NCI-H345 (cell line): ENCODE measurements around the gene MCOLN1.

Source experiments
- DNase-seq: peaks from one replicate; lab custom pipeline; 2025; lab: John Stamatoyannopoulos, UW

Gene MCOLN1

DNA sequence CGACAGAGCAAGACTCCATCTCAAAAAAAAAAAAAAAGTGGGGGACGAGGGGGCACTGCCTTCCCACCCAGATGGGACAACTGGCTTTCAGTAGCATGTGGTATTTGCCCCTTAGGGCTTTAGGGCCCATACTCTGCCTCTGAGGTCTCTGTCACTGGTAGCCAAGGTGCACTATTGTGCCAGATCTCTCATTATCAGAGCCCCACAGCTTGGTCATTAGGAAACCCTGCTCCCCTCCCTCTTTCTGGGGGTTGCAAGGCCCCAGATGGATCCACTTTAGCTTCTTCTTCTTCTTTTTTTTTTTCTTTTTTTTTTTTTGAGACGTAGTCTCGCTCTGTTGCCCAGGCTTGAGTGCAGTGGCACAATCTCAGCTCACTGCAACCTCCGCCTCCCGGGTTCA, 17.7 kb upstream of the MCOLN1 start:
- DNase-seq = no peak

DNA sequence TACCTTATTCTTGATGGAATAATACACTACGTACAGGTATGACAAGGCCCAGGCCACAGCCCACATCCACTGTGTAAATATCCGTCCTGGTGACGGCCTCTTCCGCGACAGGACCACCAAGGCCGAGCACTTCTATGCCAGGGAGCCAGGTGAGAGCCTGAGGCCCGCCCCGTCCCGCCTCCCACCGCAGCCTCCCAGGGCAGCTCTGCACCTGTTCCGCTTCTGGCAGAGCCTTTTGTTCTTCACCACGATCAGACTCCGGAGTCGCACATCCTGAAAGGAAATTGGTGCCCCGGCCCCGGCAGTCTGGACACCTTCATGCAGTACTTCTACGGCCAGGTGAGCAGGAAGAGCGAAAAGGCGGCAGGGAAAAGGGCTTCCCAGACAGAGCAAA, 17.1 kb upstream of the MCOLN1 start:
- DNase-seq = peak; percentile 71

DNA sequence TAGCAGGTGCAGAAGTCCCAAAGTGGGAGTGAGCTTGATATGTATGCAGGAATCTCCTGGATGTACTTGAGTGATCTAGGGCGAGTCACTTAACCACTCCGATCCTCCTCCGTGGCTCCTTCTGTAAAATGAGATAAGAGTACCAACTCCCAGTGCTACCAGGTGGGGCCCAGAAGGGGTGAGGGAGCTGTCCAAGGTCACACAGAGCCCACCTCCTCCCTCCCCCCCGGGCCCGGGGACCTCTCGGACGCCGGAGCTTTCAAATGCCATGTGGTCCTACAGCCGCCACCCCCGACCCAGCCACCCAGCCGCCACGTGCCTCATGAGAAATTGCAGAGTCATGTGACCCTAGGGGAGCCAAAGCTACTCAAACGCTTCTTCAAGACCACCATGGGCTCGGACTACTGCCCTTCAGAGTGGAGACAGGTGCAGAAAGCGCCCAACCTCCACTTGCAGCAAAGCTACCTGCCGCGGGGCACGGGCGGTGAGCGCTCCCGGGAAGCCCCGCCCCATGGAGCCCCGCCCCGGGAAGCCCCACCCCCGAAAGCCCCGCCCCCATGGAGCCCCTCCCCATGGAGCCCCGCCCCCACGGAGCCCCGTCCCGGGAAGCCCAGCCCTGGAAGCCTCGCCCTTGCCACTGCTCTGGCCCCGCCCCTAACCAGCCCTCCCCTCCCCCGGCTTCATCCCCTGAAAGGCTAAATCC, 16.6 kb upstream of the MCOLN1 start:
- DNase-seq = peak; percentile 83

DNA sequence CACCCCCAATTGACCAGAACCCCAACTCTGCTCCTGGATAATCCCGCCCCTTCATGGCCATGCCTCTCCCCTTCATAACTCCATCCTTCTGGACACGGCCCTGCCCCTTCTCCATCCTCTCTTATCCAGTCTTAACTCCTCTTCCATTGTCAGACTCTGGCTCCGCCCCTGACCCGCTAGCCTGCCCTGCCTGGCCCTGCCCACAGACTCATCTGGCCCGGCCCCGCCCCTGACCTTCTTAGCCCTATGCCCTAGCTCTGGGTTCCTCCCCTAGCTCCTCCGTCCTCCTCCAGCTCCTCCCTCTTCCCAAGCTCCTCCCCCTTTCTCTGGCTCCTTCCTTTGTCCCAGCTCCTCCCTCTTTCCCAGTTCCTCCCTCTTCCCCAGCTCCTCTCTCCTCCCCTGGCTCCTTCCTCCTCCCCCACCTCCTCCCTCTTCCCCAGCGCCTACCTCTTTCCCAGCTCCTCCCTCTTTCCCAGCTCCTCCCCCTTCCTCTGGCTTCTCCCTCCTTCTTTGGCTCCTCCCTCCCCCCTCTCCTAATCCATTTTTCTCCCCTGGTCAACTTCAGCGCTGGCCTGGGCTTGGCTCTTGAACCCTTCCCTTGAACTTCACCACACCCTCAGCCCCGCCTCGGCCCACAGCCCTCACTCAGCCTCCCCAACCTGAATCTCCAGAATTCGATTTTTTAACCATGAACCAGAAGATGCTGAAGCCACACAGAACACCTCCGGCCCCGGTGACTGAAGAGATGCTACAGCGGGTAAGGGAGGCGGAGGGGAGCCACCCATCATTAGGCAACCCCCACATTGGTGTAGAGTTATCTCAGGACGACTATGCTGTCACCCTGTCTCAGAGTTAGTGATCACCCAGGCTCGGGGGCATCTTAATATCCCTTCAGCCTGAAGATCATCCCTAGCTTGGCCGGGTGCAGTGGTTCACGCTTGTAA, 15.8 kb upstream of the MCOLN1 start:
- DNase-seq = peak; percentile 83

DNA sequence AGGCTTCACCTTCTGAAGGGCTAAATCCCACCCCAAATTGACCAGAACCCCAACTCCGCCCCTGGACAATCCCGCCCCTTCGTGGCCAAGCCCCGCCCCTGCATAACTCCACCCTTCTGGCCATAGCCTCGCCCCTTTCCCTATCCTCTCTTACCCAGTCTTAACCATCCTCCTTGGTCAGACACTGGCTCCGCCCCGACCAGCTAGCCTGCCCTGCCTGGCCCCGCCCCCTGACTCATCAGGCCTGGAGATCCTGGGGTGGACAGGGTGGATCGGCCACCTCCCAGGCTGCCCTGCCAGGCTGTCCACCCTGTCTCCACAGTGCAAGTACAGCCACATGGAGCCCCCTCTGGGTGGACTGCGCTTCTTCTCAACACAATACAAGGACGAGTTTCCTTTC, 14.5 kb upstream of the MCOLN1 start:
- peak; percentile 29 for DNase-seq

DNA sequence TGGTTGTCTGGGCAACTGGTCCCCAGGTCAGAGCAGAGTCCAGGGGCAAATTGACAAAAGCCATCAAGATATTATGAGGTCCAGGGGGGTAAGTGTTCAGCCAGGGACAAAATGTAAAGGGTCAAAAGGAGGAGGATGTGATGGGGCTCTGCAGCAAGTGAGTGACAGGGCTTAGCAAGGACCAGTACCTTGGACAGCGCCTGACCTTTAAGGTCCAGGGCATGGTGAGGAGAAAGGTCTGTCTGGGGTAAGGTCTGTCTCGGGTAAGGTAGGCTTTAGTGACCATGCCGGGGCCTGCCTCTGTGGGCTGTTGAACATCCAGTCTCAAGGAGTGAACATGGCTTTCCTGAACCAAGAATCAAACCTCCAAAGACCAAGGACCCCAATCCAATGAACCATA, 12.8 kb upstream of the MCOLN1 start:
- DNase-seq = no peak

DNA sequence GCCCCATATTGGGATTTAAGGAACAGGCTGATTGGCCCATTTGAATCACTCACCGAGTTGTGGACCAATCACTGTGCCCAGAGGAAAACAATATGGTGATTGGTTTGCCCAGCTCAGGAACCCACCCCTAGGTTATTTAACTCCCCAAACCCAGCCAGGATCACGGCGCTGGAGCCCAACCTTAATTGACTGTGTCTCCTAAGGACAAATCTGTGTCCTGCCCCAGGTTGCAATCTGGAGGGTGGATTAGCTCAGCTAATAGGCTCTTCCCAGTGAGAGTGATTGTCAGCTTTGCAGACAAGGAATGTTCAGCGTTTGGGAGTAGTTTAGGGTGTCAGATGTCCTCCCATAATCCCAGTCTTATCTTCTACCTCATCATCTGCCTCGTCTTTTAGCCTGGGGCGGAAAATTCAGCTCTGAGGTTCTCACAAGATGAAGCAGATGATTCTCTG, 10.0 kb upstream of the MCOLN1 start:
- DNase-seq = no peak

DNA sequence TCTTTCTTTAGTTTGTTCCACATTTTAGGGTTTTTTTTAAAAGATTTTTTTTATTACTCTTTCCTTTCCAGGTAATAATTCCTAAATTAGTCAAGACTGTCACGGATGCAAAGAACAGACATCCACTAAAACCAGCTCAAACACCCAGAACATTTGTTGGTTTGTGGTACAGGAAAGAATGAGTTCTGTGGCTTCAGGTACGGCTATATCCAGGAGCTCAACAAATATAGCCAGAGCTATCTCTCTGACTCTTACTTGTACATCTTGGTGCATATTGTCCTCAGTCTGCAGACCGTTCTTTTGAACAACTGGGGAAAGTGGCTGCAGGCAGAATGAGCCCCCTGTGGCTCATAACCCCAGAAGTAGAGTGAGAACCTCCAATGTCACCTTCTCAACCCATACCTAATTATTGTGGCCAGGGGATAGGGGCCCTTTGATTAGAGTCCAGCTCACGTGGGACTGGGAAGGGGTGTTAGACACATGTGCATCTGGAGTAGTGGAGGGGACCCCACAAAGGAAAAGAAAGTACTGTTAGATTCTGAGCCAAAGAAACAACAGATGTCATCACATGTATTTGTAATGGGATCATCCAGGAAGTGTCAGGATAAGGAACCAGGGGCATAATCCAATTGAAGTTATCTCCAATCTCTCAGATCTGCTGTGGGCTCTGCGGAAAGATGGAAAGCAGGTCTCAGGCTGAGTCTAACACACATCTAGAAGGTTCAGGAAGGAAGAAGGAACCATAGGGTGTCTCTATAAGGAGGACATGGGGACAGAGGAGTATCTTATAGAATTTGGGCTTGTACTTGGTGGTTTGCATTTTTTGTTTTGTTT, 8.4 kb upstream of the MCOLN1 start:
- DNase-seq = no peak

DNA sequence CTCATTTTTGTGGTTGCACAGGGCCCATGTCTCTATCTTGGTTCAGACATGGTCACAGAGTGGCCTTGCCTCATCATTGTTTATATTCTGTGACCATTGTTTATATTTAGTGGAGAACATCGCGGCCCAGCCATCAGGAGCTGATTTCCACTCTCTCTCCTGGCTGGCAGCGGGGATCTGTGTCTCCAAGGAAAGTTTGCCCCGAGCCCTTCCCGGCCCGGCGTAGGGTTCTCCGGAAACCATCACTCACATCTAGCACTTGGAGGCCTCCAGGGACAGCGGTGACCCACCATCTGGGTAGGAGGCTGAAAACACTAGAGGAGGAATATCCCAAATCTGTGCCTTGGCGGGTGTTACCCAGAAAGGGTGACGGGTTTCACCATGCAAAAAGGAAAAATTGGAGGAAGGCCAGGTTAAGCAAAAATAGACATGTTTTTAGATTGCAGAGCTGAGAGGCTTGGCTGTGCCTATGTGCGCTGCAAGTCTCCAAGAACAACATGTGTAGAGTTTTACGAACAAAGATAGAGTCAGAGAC, 7.2 kb upstream of the MCOLN1 start:
- DNase-seq = no peak

DNA sequence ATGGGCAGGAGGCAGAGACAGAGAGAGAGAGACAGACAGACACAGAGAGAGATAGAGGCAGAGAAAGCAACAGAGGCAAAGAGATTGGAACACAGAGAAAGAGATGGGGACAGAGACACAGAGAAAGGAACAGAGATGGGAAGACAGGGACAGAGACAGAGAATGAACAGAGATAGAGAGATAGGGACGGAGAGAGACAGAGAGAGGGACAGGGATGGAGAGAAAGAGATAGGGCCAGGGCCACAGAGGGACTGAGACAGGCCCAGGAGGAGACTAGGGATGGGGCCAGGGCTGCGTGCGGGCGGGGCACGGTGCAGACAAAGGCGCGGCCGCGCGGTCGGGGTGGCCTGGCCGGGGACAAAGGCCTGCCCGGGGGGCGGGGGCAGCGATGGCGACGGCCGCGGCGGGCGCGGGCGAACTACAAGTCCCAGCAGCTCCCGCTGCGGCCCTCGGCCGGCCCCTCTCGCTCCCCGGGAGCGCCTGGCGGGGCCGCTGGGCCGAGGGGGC, 6.7 kb upstream of the MCOLN1 start, which contains the start of gene ZNF358:
Gene ZNF358 (plus strand): TSS at position 459 of the 507 bp plus-strand sequence. CDS start 3,140 bp downstream, outside the sequence.
- peak; percentile 71 for DNase-seq

DNA sequence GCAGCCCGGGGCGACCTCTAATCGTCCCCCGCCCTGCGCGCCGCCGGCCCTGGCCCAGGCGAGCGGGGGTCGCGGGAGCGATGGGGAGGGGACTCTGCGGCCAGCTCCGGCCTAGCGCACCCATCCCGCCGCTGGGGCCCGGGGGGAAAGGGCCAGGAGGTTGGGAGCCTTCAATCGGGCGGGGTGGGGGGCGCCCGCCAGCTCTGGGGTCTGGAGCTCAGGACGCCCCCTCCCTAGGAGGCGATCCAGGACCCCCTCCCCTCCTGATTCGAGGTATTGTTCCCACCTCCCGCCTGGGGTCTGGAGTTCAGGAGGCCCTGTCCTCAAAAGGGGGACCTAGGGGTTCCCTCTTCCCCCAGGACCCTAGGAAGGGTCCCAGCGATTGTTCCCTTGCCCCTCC, 6.1 kb upstream of the MCOLN1 start:
- DNase-seq = no peak

DNA sequence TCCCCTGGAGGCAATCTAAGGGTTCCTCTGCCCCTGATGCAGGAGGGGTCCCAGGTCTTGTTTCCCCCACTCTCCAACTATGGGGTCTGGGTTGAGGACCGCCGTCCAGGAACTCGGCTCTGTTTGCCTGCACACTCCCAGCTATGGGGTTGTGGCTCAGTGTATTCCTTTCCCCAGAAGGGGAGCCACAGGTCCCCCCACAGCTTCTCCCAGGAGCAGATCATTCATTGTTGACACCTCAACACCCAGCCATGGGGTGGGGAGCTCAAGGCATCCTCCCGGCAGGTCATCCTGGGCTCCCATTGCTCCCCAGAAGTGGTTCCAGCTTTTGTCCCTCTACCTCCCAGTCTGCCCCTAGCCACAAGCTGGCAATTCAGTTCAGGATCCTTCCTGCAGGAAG, 5.5 kb upstream of the MCOLN1 start:
- no peak for DNase-seq

DNA sequence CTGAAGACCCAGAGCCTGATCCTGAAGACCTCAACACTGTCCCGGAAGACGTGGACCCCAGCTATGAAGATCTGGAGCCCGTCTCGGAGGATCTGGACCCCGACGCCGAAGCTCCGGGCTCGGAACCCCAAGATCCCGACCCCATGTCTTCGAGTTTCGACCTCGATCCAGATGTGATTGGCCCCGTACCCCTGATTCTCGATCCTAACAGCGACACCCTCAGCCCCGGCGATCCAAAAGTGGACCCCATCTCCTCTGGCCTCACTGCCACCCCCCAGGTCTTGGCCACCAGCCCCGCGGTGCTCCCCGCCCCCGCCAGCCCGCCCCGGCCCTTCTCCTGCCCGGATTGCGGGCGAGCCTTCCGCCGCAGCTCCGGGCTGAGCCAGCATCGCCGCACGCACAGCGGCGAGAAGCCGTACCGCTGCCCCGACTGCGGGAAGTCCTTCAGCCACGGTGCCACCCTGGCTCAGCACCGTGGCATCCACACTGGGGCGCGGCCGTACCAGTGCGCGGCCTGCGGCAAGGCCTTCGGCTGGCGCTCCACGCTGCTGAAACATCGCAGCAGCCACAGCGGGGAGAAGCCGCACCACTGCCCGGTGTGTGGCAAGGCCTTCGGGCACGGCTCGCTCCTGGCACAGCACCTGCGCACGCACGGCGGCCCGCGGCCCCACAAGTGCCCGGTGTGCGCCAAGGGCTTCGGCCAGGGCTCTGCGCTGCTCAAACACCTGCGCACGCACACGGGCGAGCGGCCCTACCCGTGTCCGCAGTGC, 2.9 kb upstream of the MCOLN1 start:
- DNase-seq = no peak

DNA sequence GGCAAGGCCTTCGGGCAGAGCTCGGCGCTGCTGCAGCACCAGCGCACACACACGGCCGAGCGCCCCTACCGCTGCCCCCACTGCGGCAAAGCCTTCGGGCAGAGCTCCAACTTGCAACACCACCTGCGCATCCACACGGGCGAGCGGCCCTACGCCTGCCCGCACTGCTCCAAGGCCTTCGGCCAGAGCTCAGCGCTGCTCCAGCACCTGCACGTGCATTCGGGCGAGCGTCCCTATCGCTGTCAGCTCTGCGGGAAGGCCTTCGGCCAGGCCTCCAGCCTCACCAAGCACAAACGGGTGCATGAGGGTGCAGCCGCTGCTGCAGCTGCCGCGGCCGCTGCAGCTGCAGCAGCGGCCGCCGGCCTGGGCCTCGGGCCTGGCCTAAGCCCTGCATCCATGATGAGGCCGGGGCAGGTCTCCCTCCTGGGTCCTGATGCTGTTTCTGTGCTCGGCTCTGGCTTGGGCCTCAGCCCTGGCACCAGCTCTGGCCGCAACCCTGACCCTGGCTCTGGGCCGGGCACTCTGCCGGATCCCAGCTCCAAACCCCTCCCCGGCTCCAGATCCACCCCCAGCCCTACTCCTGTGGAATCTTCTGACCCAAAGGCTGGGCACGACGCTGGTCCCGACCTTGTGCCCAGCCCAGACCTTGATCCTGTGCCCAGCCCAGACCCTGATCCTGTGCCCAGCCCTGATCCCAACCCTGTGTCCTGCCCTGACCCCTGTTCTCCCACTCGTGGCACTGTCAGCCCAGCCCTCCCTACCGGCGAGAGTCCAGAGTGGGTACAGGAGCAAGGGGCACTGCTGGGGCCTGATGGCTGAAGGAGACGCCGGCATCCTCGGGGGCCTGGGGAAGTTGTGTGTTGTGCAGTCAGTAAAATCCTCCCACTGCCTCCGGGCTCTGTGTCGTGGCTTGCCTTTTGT, 2.0 kb upstream of the MCOLN1 start:
- no peak for DNase-seq

DNA sequence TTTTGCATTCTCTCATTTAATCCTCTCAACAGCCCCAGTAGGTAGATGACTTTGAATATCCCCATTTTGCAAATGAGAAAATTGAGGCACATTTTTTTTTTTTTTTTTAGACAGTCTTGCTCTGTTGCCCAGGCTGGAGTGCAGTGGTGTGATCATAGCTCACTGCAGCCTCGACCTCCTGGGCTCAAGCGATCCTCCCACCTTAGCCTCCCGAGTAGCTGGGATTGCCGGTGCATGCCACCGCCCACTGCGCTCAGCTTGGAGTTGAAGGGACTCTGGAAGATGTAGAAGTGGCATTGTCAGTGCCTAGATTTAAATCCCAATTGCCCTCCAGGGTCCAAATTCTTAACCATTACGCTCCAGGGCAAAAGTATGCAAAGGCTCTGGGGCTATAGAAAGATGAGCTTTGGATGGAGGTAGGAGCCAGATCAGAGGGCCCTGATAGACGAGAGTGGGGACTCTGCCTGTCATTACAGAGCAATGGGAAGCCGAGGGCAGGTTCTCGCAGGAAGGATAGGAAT, 813 bp upstream of the MCOLN1 start:
- no peak for DNase-seq

DNA sequence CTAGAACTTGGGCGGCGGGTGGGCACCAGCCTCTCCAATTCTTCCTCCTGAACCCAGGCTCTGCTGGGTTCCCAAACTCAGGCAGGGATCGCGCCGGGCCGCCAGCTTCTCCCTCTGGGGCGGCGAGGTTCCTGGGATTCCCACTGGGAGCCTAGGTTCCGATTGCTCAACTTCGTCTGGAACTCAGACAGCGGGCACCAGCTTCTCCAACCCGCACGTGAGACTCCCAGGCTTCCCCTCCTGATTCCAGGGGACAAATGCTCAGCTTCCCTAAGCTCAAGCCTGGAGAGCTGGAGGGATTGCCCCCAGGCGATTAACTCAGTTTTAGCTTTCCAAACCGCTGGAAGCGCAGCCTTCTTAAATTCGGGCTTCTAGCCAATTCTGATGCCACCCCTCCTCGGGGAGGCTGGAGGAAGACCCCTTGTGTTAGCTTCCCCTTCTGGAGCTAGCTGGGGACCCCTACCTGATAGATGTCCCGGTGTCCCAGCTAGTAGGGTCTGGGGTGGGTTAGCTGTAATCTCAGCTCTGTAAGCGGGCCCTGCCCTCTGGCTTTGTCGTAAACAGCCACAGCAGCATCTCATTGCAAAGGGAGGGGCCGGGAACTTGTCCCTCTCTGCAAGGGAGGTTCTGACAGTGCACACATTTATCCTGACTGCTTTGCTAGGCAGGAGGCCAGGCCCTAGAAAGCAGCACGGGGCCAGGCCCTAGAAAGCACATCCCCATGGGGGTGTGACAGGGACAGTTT, 671 bp downstream of the MCOLN1 start:
- no peak for DNase-seq

DNA sequence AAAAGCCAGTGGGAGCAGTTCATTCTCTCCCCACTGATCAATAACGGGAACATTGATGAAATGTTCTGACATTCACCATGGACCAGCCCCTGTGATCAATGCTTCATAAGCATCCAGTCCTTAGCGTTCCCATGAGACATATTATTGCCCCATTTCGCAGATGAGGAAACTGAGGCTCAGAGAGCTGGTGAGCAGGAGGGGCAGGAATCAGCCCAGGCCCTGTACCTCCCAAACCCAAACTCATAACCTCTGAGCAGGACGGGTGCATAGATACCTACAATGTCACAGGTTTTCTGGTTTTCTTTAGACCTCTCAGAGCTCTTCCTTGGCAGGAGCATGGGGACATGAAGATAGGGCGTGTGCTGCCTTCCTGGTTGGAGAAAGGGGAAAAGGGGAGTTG, 2.1 kb downstream of the MCOLN1 start:
- no peak for DNase-seq

DNA sequence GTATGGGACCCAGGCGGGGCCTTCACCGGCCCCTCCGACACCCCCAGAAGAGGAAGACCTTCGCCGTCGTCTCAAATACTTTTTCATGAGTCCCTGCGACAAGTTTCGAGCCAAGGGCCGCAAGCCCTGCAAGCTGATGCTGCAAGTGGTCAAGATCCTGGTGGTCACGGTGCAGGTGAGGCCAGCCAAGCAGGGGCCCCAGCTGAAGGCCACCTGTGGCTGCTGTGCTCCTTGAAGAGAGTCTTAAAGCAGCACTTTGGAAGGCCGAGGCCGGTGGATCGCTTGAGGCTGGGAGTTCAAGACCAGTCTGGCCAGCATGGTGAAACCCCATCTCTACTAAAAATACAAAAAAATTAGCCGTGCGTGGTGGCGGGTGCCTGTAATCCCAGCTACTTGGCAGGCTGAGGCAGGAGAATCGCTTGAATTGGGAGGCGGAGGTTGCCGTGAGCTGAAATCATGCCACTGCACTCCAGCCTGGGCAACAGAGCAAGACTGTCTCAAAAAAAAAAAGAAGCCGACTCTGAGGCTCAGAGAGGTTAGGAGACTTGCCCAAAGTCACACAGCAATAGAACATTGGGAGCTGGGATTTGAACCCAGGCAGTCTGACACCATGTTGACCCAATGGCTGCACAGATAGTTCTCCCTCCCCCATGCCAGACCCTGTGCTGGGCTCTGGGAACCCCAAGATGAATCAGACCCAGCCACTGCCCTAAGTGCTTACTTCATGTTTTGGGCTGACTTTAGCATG, 2.7 kb downstream of the MCOLN1 start:
- DNase-seq = no peak
